DND-41 (cell line): ENCODE data around the gene SLC66A2.

Experiments
- ATAC-seq: fragments of 200-7000 bp; cut with Tn5 transposase; 3 replicates; pipeline ENCODE4 v1.9.1; 2021; ENCODE audit warnings: low read depth; ENCODE audit not compliant: insufficient read depth
- DNase-seq: peaks from one replicate; pipeline ENCODE4 v3.0.0-alpha.2; 2020
- H2AFZ ChIP-seq: 2 replicates; pipeline ENCODE4 v1.6.0; 2012; ENCODE audit warnings: low read depth, low read length
- H3K27ac ChIP-seq: 2 replicates; pipeline ENCODE4 v1.5.1; 2012; ENCODE audit warnings: low read length, inconsistent platforms
- H3K27me3 ChIP-seq: fragments of 200-600 bp; sonication (generic); 2 replicates; pipeline ENCODE4 v1.6.0; 2012; ENCODE audit warnings: low read length, mild to moderate bottlenecking, inconsistent platforms; ENCODE audit not compliant: insufficient read depth, poor library complexity
- H3K36me3 ChIP-seq: 2 replicates; pipeline ENCODE4 v1.5.1; 2012; ENCODE audit warnings: low read length, inconsistent platforms; ENCODE audit not compliant: insufficient read depth
- H3K4me1 ChIP-seq: 2 replicates; pipeline ENCODE4 v1.5.1; 2012; ENCODE audit warnings: mild to moderate bottlenecking, low read length; ENCODE audit not compliant: insufficient read depth
- H3K4me2 ChIP-seq: 2 replicates; pipeline ENCODE4 v1.6.0; 2012; ENCODE audit warnings: mild to moderate bottlenecking, moderate library complexity, low read length, inconsistent platforms; ENCODE audit not compliant: insufficient read depth
- H3K4me3 ChIP-seq, 2 experiments: fragments of 200-600 bp in 1 of 2; shearing (Covaris generic) in 1 of 2; 2 replicates each; pipeline ENCODE4 v1.5.1; 2012 to 2016; ENCODE audit warnings: inconsistent platforms in 2 of 2, low read length in 2 of 2, mild to moderate bottlenecking in 2 of 2, low read depth in 1 of 2, moderate library complexity in 1 of 2
- H3K79me2 ChIP-seq: 2 replicates; pipeline ENCODE4 v1.6.0; 2012; ENCODE audit warnings: low read length, inconsistent platforms; ENCODE audit not compliant: insufficient read depth
- H3K9ac ChIP-seq: 2 replicates; pipeline ENCODE4 v1.6.0; 2012; ENCODE audit warnings: low read depth, mild to moderate bottlenecking, inconsistent platforms, low read length, moderate library complexity
- H3K9me3 ChIP-seq: 2 replicates; pipeline ENCODE4 v1.5.1; 2012; ENCODE audit warnings: low read length, moderate library complexity, mild to moderate bottlenecking, inconsistent platforms; ENCODE audit not compliant: insufficient read depth, severe bottlenecking
- H4K20me1 ChIP-seq: 2 replicates; pipeline ENCODE4 v1.6.0; 2012; ENCODE audit warnings: low read length; ENCODE audit not compliant: insufficient read depth
- EZH2 ChIP-seq: IDR thresholded peaks from 3 replicates; pipeline ENCODE4 v1.6.1; 2012; ENCODE audit warnings: borderline replicate concordance, low read depth, mild to moderate bottlenecking, moderate library complexity, low read length, inconsistent platforms; ENCODE audit not compliant: severe bottlenecking
- TF ChIP-seq, protein P1 (sequence below): IDR thresholded peaks from 2 replicates; pipeline ENCODE4 v1.5.1; 2012; ENCODE audit warnings: borderline replicate concordance, low read length, moderate library complexity, mild to moderate bottlenecking; ENCODE audit not compliant: poor library complexity, severe bottlenecking; ENCODE audit errors: extremely low read depth

Gene SLC66A2

DNA sequence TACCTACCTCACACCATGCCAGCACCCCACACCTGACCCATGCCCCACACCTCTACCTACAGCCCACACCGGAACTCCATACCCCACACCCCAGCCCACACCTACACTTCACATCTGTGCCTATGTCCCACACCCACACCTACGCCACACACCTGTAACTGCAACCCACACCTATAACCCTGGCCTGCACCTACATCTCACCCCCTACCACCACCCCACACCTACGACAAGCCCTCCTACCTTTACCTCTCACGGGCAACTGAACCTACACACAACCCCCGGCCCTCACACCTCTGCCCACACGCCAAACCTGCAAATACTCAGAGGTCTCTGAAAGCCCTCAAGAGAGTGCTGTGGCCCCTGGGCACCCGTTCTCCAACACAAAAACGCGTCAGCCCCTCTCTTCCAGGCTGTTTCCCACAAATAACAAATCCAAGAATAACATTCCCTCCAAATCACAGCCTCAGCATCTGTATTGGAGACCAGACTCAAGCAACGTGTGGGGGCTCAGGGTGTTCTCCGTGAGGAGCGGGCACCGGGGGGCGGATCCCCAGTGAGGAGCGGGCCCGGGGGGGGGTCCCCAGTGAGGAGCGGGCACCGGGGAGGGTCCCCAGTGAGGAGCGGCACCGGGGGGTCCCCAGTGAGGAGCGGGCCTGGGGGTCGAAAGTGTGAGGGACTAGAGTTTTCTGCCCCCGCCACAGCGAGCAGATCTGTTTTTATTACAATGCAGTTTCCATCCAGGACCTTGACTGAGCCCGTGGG lies 33.4 kb downstream of the SLC66A2 start:
- Histone ChIP-seq H3K4me1 (no peaks in the 10 kb centered on the region), H2AFZ (no peak overlapping the region), H3K4me2 (no peak overlapping the region), H3K4me3 (no peak overlapping the region), H3K79me2 (peaks cover 11% of the 10 kb centered on the region), H3K9ac (no peak overlapping the region), H3K36me3 (peaks cover 58% of the 10 kb centered on the region), H3K27ac (no peak overlapping the region), H3K9me3 (peaks cover 2% of the 10 kb centered on the region), H3K27me3 (no peaks in the 10 kb centered on the region), H4K20me1 (peaks cover 31% of the 10 kb centered on the region)
- no peak for ATAC-seq
- no peak for DNase-seq
- no peak for TF ChIP-seq EZH2
- TF ChIP-seq, protein P1, sequence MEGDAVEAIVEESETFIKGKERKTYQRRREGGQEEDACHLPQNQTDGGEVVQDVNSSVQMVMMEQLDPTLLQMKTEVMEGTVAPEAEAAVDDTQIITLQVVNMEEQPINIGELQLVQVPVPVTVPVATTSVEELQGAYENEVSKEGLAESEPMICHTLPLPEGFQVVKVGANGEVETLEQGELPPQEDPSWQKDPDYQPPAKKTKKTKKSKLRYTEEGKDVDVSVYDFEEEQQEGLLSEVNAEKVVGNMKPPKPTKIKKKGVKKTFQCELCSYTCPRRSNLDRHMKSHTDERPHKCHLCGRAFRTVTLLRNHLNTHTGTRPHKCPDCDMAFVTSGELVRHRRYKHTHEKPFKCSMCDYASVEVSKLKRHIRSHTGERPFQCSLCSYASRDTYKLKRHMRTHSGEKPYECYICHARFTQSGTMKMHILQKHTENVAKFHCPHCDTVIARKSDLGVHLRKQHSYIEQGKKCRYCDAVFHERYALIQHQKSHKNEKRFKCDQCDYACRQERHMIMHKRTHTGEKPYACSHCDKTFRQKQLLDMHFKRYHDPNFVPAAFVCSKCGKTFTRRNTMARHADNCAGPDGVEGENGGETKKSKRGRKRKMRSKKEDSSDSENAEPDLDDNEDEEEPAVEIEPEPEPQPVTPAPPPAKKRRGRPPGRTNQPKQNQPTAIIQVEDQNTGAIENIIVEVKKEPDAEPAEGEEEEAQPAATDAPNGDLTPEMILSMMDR, result no peak

DNA sequence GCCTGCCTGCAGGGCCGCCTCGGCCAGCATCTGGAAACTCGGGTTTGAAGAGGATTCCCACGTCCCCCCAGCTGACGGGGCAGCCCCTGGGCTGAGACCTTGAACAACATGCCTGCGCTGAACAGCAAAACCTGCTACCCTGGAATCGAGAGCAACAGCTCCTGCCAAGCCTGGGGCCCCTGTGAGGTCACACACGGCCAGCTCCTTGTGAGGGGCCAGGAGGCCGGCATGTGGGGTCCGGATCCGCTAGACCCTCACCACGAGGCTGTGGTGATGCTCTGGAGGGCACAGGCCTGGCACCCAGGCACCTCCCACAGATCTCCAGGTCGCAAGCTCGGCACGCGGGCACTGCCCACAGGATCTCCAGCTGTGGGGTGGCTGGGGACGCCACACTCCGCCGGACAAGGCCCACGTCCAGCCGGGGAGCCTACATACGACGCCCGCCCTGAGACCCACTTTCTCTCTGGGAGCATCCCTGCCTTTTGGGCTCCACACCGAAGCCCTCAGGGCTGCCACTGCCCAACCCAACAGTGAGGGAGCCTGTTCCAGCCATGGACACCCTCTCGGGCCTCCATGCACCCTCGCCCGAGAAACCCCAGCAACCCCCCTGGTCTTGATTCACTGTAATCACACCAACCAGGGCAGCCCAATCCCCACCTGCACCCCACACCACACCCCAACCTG lies 34.1 kb downstream of the SLC66A2 start:
- Histone ChIP-seq H4K20me1 (peaks cover 29% of the 10 kb centered on the region), H3K79me2 (peaks cover 11% of the 10 kb centered on the region), H3K9me3 (peaks cover 2% of the 10 kb centered on the region), H3K4me1 (no peaks in the 10 kb centered on the region), H3K4me3 (no peak overlapping the region), H3K9ac (no peak overlapping the region), H3K36me3 (peaks cover 64% of the 10 kb centered on the region), H3K27me3 (no peaks in the 10 kb centered on the region), H2AFZ (no peak overlapping the region), H3K27ac (no peak overlapping the region), H3K4me2 (no peak overlapping the region)
- no peak for TF ChIP-seq EZH2
- TF ChIP-seq, protein P1, result no peak
- DNase-seq (no peak), ATAC-seq (no peak)

DNA sequence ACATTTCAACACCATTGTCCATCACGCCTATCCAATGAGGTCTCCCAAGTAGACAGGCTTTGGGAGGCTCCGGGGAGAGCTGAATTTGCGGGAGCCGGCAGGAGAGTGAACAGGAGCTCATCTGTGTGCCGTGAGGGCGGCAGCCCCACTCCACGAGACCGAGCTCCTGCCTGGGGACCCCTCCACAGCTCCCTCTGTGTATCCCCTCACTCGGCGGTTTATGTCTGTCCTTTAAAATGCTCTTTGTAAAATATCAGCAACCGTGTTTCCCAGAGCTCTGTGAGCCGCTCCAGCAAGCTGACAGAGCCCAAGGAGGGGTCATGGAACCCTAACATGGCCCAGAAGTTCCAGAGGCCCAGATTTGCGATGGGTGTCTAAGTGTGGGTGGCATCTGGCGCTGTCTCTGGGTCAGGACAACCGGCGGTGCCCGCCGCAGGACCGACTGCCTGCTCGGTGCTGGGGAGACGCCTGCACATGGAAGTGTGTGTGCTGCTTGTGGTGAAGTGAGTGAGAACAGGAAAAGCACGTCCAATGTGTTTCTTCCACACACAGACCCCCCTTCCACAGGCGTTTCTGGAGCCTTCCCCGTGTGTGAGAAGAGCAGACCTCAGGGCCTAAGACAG lies 34.8 kb downstream of the SLC66A2 start:
- ATAC-seq, result no peak
- peaks cover 28% of the 10 kb centered on the region for H4K20me1 ChIP-seq
- H3K9ac ChIP-seq, result no peak overlapping the region
- H3K36me3 ChIP-seq, result peaks cover 60% of the 10 kb centered on the region
- H3K4me1 ChIP-seq, result no peaks in the 10 kb centered on the region
- H3K9me3 ChIP-seq, result peaks cover 2% of the 10 kb centered on the region
- no peak overlapping the region for H3K4me2 ChIP-seq
- no peak overlapping the region for H3K27ac ChIP-seq
- no peaks in the 10 kb centered on the region for H3K27me3 ChIP-seq
- TF ChIP-seq EZH2, result no peak
- TF ChIP-seq, protein P1, result no peak
- peaks cover 11% of the 10 kb centered on the region for H3K79me2 ChIP-seq
- no peak for DNase-seq
- no peak overlapping the region for H3K4me3 ChIP-seq
- no peak overlapping the region for H2AFZ ChIP-seq
